Stomach (tissue), 9 donors: ENCODE measurements around the gene ZNF541. TPM values are rescaled to one million over a fixed set of nuclear protein-coding genes. Genes with fewer than 3 reads are reported as not detected.
"Not testable (repeated sequence)": the region's sequence is repeated elsewhere in the genome, so short reads cannot be mapped to it uniquely, and the experiment has no call there.

ENCODE experiments used
- DNase-seq, 2 donors: peaks; one replicate each; pipeline versions ENCODE4 v3.0.0 to v3.0.0-alpha.2; 2013 to 2019
- H3K27ac ChIP-seq, 5 donors: fragments of 200-600 bp in 4 of 5; sonication (generic) in 4 of 5; one replicate each; pipeline ENCODE4 v1.5.1; 2013 to 2019; ENCODE audit warnings: mild to moderate bottlenecking in 1 of 5, moderate library complexity in 1 of 5
- H3K27me3 ChIP-seq, 3 donors: fragments of 200-600 bp; sonication (generic); one replicate each; pipeline ENCODE4 v1.5.1; 2017 to 2019; ENCODE audit warnings: mixed run types in 1 of 3
- H3K36me3 ChIP-seq, 4 donors: fragments of 200-600 bp; sonication (generic); 1 replicate in 3 of 4; 2 replicates in 1 of 4; pipeline ENCODE4 v1.5.1; 2016 to 2019
- H3K4me1 ChIP-seq, 4 donors: fragments of 200-600 bp; sonication (generic); one replicate each; pipeline ENCODE4 v1.5.1; 2016 to 2019
- H3K4me3 ChIP-seq, 4 donors: fragments of 200-600 bp; sonication (generic) in 3 of 4; one replicate each; pipeline ENCODE4 v1.5.1; 2016 to 2019; ENCODE audit warnings: mild to moderate bottlenecking in 1 of 4
- H3K9me3 ChIP-seq, 4 donors: fragments of 200-600 bp; sonication (generic); one replicate each; pipeline ENCODE4 v1.5.1; 2016 to 2019
- CTCF ChIP-seq, 7 experiments: fragments of 450-650 bp in 4 of 7; fragments of 200-600 bp in 3 of 7; sonication (generic) in 3 of 7; IDR thresholded peaks; one replicate each; pipeline ENCODE4 v1.5.1; 2016 to 2019; ENCODE audit warnings: antibody characterized with exemption in 7 of 7, control low read depth in 2 of 7, mild to moderate bottlenecking in 1 of 7
- EP300 ChIP-seq: sonication (generic); formaldehyde crosslinking; IDR thresholded peaks from one replicate; pipeline ENCODE4 v1.6.1; 2017; ENCODE audit warnings: antibody characterized with exemption
- POLR2A ChIP-seq, 4 donors: fragments of 450-650 bp; IDR thresholded peaks; one replicate each; pipeline ENCODE4 v1.6.1; 2016; ENCODE audit warnings: antibody characterized with exemption in 4 of 4, control low read depth in 2 of 4, mild to moderate bottlenecking in 1 of 4, moderate library complexity in 1 of 4
- POLR2AphosphoS5 ChIP-seq, 3 donors: sonication (generic); formaldehyde crosslinking; IDR thresholded peaks; one replicate each; pipeline ENCODE4 v1.6.1; 2016; ENCODE audit warnings: antibody characterized with exemption in 3 of 3
- WGBS, 5 donors: extraction: QIAGEN DNeasy Blood & Tissue Kit in 3 of 5; methylation state at CpG; one replicate each; pipeline versions ENCODE4 v1.1.5 to v1.1.7; 2013 to 2018; 5-methylcytosine and 5-hydroxymethylcytosine counted together
- intact Hi-C: fragments of 100-400 bp; cut with DNase I; formaldehyde crosslinking; loops from one replicate; pipeline ENCODE4 v1.15.1; 2023; ENCODE audit warnings: low total_unique reads
- polyA plus RNA-seq, 3 donors: library from polyadenylated mRNA; stranded (reverse); fragments of 200-250 nt; gene quantifications; one replicate each; pipeline ENCODE4 v1.2.3, GENCODE V29; 2013
- total RNA-seq, 5 donors: library from RNA; depleted of rRNA; stranded (reverse); fragments of >200 nt; gene quantifications; one replicate each; pipeline versions ENCODE4 v1.1.0 to v1.2.3, GENCODE V29; 2014 to 2016
- donor health status: healthy with polysubstance abuse.
- donor health status: Bipolar disorder and iron deficiency.
- donor health status: healthy.

The ZNF541 gene
- total and polyA plus RNA-seq, 8 donors, result 0.08 to 0.19 (median 0.18) TPM; not detected in 5

GRCh38 chr19:47595944-47596343 lies 23.0 kb upstream of the ZNF541 start:
- intact Hi-C loops, result no loop called here
- WGBS, 5 donors, result 66 to 83% (median 80%) methylated on average over 6 of the region's 6 CpGs
- Histone ChIP-seq H3K36me3 (no peaks in the 10 kb centered on the region), H3K4me1 (peaks cover 15 to 24% (median 23%) of the 10 kb centered on the region in 4 donors), H3K4me3 (no peak overlapping the region), H3K27ac (peak overlapping the region in 2 of 5 donors; percentile 26 to 45), H3K27me3 (no peaks in the 10 kb centered on the region), H3K9me3 (no peaks in the 10 kb centered on the region)
- DNase-seq, result no peak
- no peak for TF ChIP-seq POLR2A (IDR thresholded peaks at IDR 0.05)
- no peak for TF ChIP-seq EP300
- TF ChIP-seq CTCF (IDR thresholded peaks at IDR 0.05), result no peak
- TF ChIP-seq POLR2AphosphoS5 (IDR thresholded peaks at IDR 0.05), result no peak

- intact Hi-C loops, result no loop called here
- WGBS, 5 donors, result 76 to 89% (median 84%) methylated on average over 6 of the region's 6 CpGs
- TF ChIP-seq CTCF (IDR thresholded peaks at IDR 0.05) (no peak), EP300 (no peak), POLR2A (IDR thresholded peaks at IDR 0.05) (no peak), POLR2AphosphoS5 (IDR thresholded peaks at IDR 0.05) (no peak)
Measured at GRCh38 chr19:47593860-47594259, 20.9 kb upstream of the ZNF541 start.

GRCh38 chr19:47589824-47590223 lies 16.9 kb upstream of the ZNF541 start:
- intact Hi-C loops, result no loop called here
- no peaks in the 10 kb centered on the region for H3K27me3 ChIP-seq
- TF ChIP-seq POLR2AphosphoS5 (IDR thresholded peaks at IDR 0.05), result no peak
- TF ChIP-seq POLR2A (IDR thresholded peaks at IDR 0.05), result no peak
- no peak for TF ChIP-seq CTCF (IDR thresholded peaks at IDR 0.05)
- TF ChIP-seq EP300, result no peak
- no peaks in the 10 kb centered on the region for H3K4me1 ChIP-seq
- DNase-seq, result no peak
- peaks cover 6 to 12% (median 9%) of the 10 kb centered on the region in 4 donors for H3K9me3 ChIP-seq
- H3K4me3 ChIP-seq, result no peak overlapping the region
- 45 to 59% (median 50%) methylated on average over 7 of the region's 7 CpGs for WGBS, 5 donors
- peak overlapping the region in 1 of 5 donors; percentile 7 for H3K27ac ChIP-seq
- no peaks in the 10 kb centered on the region for H3K36me3 ChIP-seq

More at GRCh38 chr19:47593860-47594259, 20.9 kb upstream of the ZNF541 start:
- Histone ChIP-seq H3K4me3 (no peak overlapping the region), H3K27me3 (no peaks in the 10 kb centered on the region), H3K36me3 (no peaks in the 10 kb centered on the region), H3K9me3 (no peaks in the 10 kb centered on the region), H3K4me1 (peaks cover 1 to 8% (median 7%) of the 10 kb centered on the region in 4 donors), H3K27ac (no peak overlapping the region)
- no peak for DNase-seq

GRCh38 chr19:47587295-47587694 lies 14.3 kb upstream of the ZNF541 start:
- WGBS, 5 donors, result 78 to 93% (median 92%) methylated on average over 4 of the region's 4 CpGs
- no peak for DNase-seq
- H3K4me1 ChIP-seq, result no peaks in the 10 kb centered on the region
- intact Hi-C loops, result no loop called here
- no peaks in the 10 kb centered on the region for H3K36me3 ChIP-seq
- H3K27ac ChIP-seq, result no peak overlapping the region
- no peaks in the 10 kb centered on the region for H3K27me3 ChIP-seq
- TF ChIP-seq POLR2AphosphoS5 (IDR thresholded peaks at IDR 0.05) (no peak), POLR2A (IDR thresholded peaks at IDR 0.05) (no peak), CTCF (IDR thresholded peaks at IDR 0.05) (no peak), EP300 (no peak)
- H3K9me3 ChIP-seq, result peaks cover 6 to 12% (median 9%) of the 10 kb centered on the region in 4 donors
- H3K4me3 ChIP-seq, result no peak overlapping the region

GRCh38 chr19:47583161-47583560 lies 10.2 kb upstream of the ZNF541 start:
- H3K9me3 ChIP-seq, result peaks cover 6 to 12% (median 9%) of the 10 kb centered on the region in 4 donors
- H3K4me1 ChIP-seq, H3K4me3 ChIP-seq, H3K27me3 ChIP-seq, DNase-seq, H3K27ac ChIP-seq, intact Hi-C loops, H3K36me3 ChIP-seq: not testable (repeated sequence)
- WGBS, 5 donors, result 75 to 100% (median 94%) methylated on average over 1 of the region's 1 CpG
